K562 (cell line): Measurements from ENCODE around the gene BSCL2. TPM values are rescaled to one million over a fixed set of nuclear protein-coding genes. Genes with fewer than 3 reads are reported as not detected.

ENCODE experiments used
- ATAC-seq: fragments of 200-7000 bp; cut with Tn5 transposase; 3 replicates; pipeline ENCODE4 v1.9.1; 2020; ENCODE audit warnings: moderate library complexity
- BruUV-seq: library from RNA; stranded (reverse); fragments of 400-500 nt; replicated peaks from 2 replicates; lab custom pipeline; 2021; lab: Mats Ljungman, UMichigan
- CTCF ChIA-PET: fragments of 300-600 bp; formaldehyde crosslinking; extraction: SDS; loops from one replicate; lab custom pipeline; 2021; ENCODE audit warnings: low intra/inter-chr PET ratio; lab: Yijun Ruan, JAX
- POLR2A ChIA-PET: fragments of 300-600, 350-650 bp; sonication (Branson Sonifier 250); formaldehyde crosslinking; extraction: SDS; loops from one replicate; lab custom pipeline; 2021; ENCODE audit warnings: antibody characterized with exemption, inconsistent platforms; lab: Yijun Ruan, JAX
- DNase-seq, 4 experiments: peaks; one replicate each; pipeline versions ENCODE4 v3.0.0 to v3.0.0-alpha.2; 2011 to 2018; ENCODE audit warnings: low spot score in 3 of 4, mixed read lengths in 3 of 4; ENCODE audit errors: extremely low read depth in 1 of 4
- FAIRE-seq: peaks from 2 replicates; lab custom pipeline; 2011; peaks lifted over from hg19 to GRCh38; lab: Jason Lieb, UNC
- H2AFZ ChIP-seq: 2 replicates; pipeline ENCODE4 v1.6.0; 2011; ENCODE audit warnings: low read depth, low read length, control low read depth, inconsistent platforms
- H3K27ac ChIP-seq: fragments of 200-600 bp; 3 replicates; pipeline ENCODE4 v1.8.0; 2011; ENCODE audit warnings: low read depth, mild to moderate bottlenecking, control low read depth, inconsistent platforms, low read length, moderate library complexity, mixed read lengths; ENCODE audit errors: extremely low read depth
- H3K27me3 ChIP-seq, 2 experiments: fragments of 300-600 bp in 1 of 2; 2 replicates in 1 of 2; 3 replicates in 1 of 2; pipeline versions ENCODE4 v1.6.0 to v1.8.0; 2011; ENCODE audit warnings: inconsistent platforms in 2 of 2, low read length in 2 of 2, mild to moderate bottlenecking in 1 of 2, mixed read lengths in 1 of 2, moderate library complexity in 1 of 2; ENCODE audit not compliant: control insufficient read depth in 2 of 2, insufficient read depth in 2 of 2
- H3K36me3 ChIP-seq: fragments of 300-600 bp; 3 replicates; pipeline ENCODE4 v1.8.0; 2011; ENCODE audit warnings: mild to moderate bottlenecking, low read length, inconsistent platforms; ENCODE audit not compliant: control insufficient read depth, insufficient read depth
- H3K4me1 ChIP-seq, 2 experiments: fragments of 200-600 bp in 1 of 2; replicated peaks in 1 of 2; 2 replicates in 1 of 2; 3 replicates in 1 of 2; pipeline versions ENCODE4 v1.5.1 to v1.8.0; 2011; ENCODE audit warnings: inconsistent platforms in 2 of 2, low read length in 2 of 2, mild to moderate bottlenecking in 1 of 2, mixed read lengths in 1 of 2, moderate library complexity in 1 of 2; ENCODE audit not compliant: control insufficient read depth in 2 of 2, insufficient read depth in 2 of 2
- H3K4me2 ChIP-seq: 2 replicates; pipeline ENCODE4 v1.6.1; 2011; ENCODE audit warnings: low read length, control low read depth, inconsistent platforms, mixed read lengths; ENCODE audit not compliant: insufficient read depth
- H3K4me3 ChIP-seq: fragments of 200-600 bp; sonication (generic), shearing (Covaris generic); 2 replicates; pipeline ENCODE4 v1.5.1; 2016; ENCODE audit warnings: control low read depth, inconsistent platforms
- H3K79me2 ChIP-seq: fragments of 200-600 bp; 3 replicates; pipeline ENCODE4 v1.8.0; 2011; ENCODE audit warnings: low read length, inconsistent platforms; ENCODE audit not compliant: control insufficient read depth, insufficient read depth
- H3K9ac ChIP-seq, 2 experiments: 2 replicates each; pipeline versions ENCODE4 v1.6.0 to v1.6.1; 2011; ENCODE audit warnings: low read depth in 2 of 2, low read length in 2 of 2, control low read depth in 1 of 2, inconsistent platforms in 1 of 2, mild to moderate bottlenecking in 1 of 2, mixed read lengths in 1 of 2; ENCODE audit not compliant: insufficient read depth in 1 of 2
- H3K9me1 ChIP-seq: one replicate; pipeline ENCODE4 v1.6.0; 2011; ENCODE audit warnings: inconsistent platforms, mild to moderate bottlenecking, low read length, moderate library complexity; ENCODE audit not compliant: control insufficient read depth, insufficient read depth
- H3K9me3 ChIP-seq: replicated peaks from 2 replicates; pipeline ENCODE4 v1.5.1; 2011; ENCODE audit warnings: low read depth, low read length, inconsistent platforms; ENCODE audit not compliant: control insufficient read depth, insufficient read depth
- H4K20me1 ChIP-seq: replicated peaks from 2 replicates; pipeline ENCODE4 v1.6.1; 2011; ENCODE audit warnings: low read length, inconsistent platforms, mixed read lengths; ENCODE audit not compliant: control insufficient read depth, insufficient read depth
- BHLHE40 ChIP-seq: IDR thresholded peaks from 2 replicates; pipeline ENCODE4 v1.6.1; 2011; ENCODE audit warnings: low read length, improper control_type of control experiment
- CC2D1A ChIP-seq: fragments of 450-650 bp; IDR thresholded peaks from 2 replicates; pipeline ENCODE4 v1.6.1; 2017; ENCODE audit warnings: mild to moderate bottlenecking
- CEBPB ChIP-seq: fragments of 450-650 bp; IDR thresholded peaks from 2 replicates; pipeline ENCODE4 v1.6.1; 2016; ENCODE audit warnings: missing genetic modification characterization, missing compliant biosample characterization
- CREBBP ChIP-seq: IDR thresholded peaks from one replicate; pipeline ENCODE4 v1.6.1; 2012; ENCODE audit warnings: low read depth, mild to moderate bottlenecking, control low read depth, inconsistent platforms, low read length
- KAT2B ChIP-seq: IDR thresholded peaks from one replicate; pipeline ENCODE4 v1.6.1; 2012; ENCODE audit warnings: low read depth, mild to moderate bottlenecking, control low read depth, inconsistent platforms, low read length, moderate library complexity
- KAT7 ChIP-seq: sonication (generic); formaldehyde crosslinking; IDR thresholded peaks from 2 replicates; pipeline ENCODE4 v1.8.0; 2022; ENCODE audit warnings: missing genetic modification reagents, mild to moderate bottlenecking, borderline replicate concordance
- MAZ ChIP-seq, 2 experiments: fragments of 450-650 bp in 1 of 2; sonication (generic) in 1 of 2; formaldehyde crosslinking; IDR thresholded peaks in 1 of 2; conservative IDR thresholded peaks in 1 of 2; 2 replicates each; pipeline versions ENCODE4 v1.4.0 to v1.5.0; 2020; ENCODE audit warnings: mild to moderate bottlenecking in 1 of 2, missing genetic modification reagents in 1 of 2
- ZBTB2 ChIP-seq: fragments of 450-650 bp; IDR thresholded peaks from 2 replicates; pipeline ENCODE4 v1.6.1; 2016; ENCODE audit warnings: antibody characterized with exemption
- ZNF609 ChIP-seq: sonication (generic); formaldehyde crosslinking; IDR thresholded peaks from 2 replicates; pipeline ENCODE4 v1.8.1; 2023; ENCODE audit warnings: missing genetic modification reagents, mild to moderate bottlenecking, borderline replicate concordance
- WGBS: fragments of 100-300 bp; shearing (Covaris generic); methylation state at CpG from one replicate; pipeline ENCODE4 v1.1.6; 2016; ENCODE audit warnings: low coverage, mixed read lengths; ENCODE audit not compliant: insufficient coverage; ENCODE audit errors: missing lambda C conversion rate; 5-methylcytosine and 5-hydroxymethylcytosine counted together
- in situ Hi-C: fragments of 300-500 bp; cut with MboI; formaldehyde crosslinking; loops from 4 replicates; pipeline ENCODE4 v1.15.0; 2018; ENCODE audit warnings: inconsistent platforms, mixed read lengths
- intact Hi-C: fragments of 100-400 bp; cut with micrococcal nuclease; formaldehyde crosslinking; loops from 2 replicates; pipeline ENCODE4 v1.14.2; 2022
- polyA plus RNA-seq, 8 experiments: library from polyadenylated mRNA; depleted of rRNA in 4 of 8; stranded (reverse) in 5 of 8; unstranded in 3 of 8; fragments of >200 nt; fragmentation: Nextera tagmentation in 2 of 8; fragmentation: Illumina TruSeq in 1 of 8; extraction: Ambion mirVana in 2 of 8; extraction: Trizol in 1 of 8; gene quantifications; 2 replicates each; pipeline versions ENCODE4 v1.2.1 to v1.2.3, GENCODE V29; 2011 to 2014; ENCODE audit warnings: inconsistent platforms in 1 of 8, missing spikeins in 1 of 8
- total RNA-seq, 7 experiments: library from RNA; depleted of rRNA in 6 of 7; stranded (reverse); fragments of >200 nt in 6 of 7; fragmentation: Illumina TruSeq in 2 of 7; extraction: Trizol in 2 of 7; gene quantifications; 2 replicates each; pipeline versions ENCODE4 v1.2.1 to v1.2.3, GENCODE V29; 2011 to 2021; ENCODE audit warnings: low replicate concordance in 1 of 7

The BSCL2 gene
- total and polyA plus RNA-seq, 9 of the 15 experiments (the other 6 are each of a cell fraction or from before 2014, with no cell fraction given): 18.9 to 51.7 (median 35.2) TPM

- TF ChIP-seq MAZ (CRISPR knock-in tag; conservative IDR thresholded peaks at IDR 0.05 in 1 of 2, IDR thresholded peaks at IDR 0.05 in 1 of 2): no peak
- 0 out of 2 replicates have a peak, but pooled peaks have one; percentile 18 for TF ChIP-seq ZBTB2
- TF ChIP-seq KAT7 (CRISPR knock-in tag): peak; percentile 6; the same call in 1 of the 2 replicates
- 0 out of 2 replicates have a peak, but pooled peaks have one; percentile 3 for TF ChIP-seq BHLHE40
- TF ChIP-seq CREBBP: no peak
- TF ChIP-seq KAT2B: no peak
- TF ChIP-seq CC2D1A: peak; percentile 9; the same call in 1 of the 2 replicates
Measured at GRCh38 chr11:62664405-62665074, 42.7 kb downstream of the BSCL2 start (continued).

GRCh38 chr11:62656796-62657429 lies 50.3 kb downstream of the BSCL2 start:
- DNase-seq (no peak), ATAC-seq (no peak), FAIRE-seq (peak; percentile 23)
- no TSS peak for BruUV-seq
- Histone ChIP-seq H3K9ac (no peak overlapping the region; a peak in 1 of 4 replicates), H3K27me3 (no peaks in the 10 kb centered on the region), H3K9me3 (no peaks in the 10 kb centered on the region), H4K20me1 (no peaks in the 10 kb centered on the region), H3K4me2 (no peak overlapping the region), H3K4me3 (no peak overlapping the region), H3K9me1 (no peaks in the 10 kb centered on the region), H3K4me1 (peaks cover 7 to 15% of the 10 kb centered on the region in 2 experiments; a peak in 4 of 5 replicates), H3K79me2 (peaks cover 13% of the 10 kb centered on the region), H3K36me3 (peaks cover 5% of the 10 kb centered on the region; the same call in 1 of the 3 replicates), H2AFZ (peak overlapping the region; percentile 69), H3K27ac (peak overlapping the region; percentile 20; the same call in 1 of the 3 replicates)
- WGBS: 31% methylated on average over 5 of the region's 5 CpGs
- ChIA-PET POLR2A (interaction anchor here (0.6 to 5.3 kb wide), 11 partner anchors 9 to 260 kb away, joined by 3 to 161 read pairs (median 3); partner anchors contain the start of genes C11orf98, CSKMT and UQCC3), CTCF (no interaction called here)
- in situ Hi-C loops (no loop called here), intact Hi-C loops (no loop called here)
- TF ChIP-seq CEBPB (tag): peak; percentile 92
- TF ChIP-seq ZNF609: no peak
